SK-N-SH (cell line): ENCODE measurements around the gene SLC39A3. TPM values are rescaled to one million over a fixed set of nuclear protein-coding genes. Genes with fewer than 3 reads are reported as not detected.

ENCODE experiments used
- CTCF ChIA-PET: fragments of 300-600, 350-600 bp; formaldehyde crosslinking; extraction: SDS; loops from one replicate; lab custom pipeline; 2021; lab: Yijun Ruan, JAX
- POLR2A ChIA-PET: fragments of 350-600 bp; sonication (Branson Sonifier 250); formaldehyde crosslinking; extraction: SDS; loops from one replicate; lab custom pipeline; 2020; ENCODE audit warnings: antibody characterized with exemption, inconsistent platforms; lab: Yijun Ruan, JAX
- DNase-seq: peaks from one replicate; pipeline ENCODE4 v3.0.0; 2012
- H2AFZ ChIP-seq: fragments of 200-600 bp; sonication (generic); 2 replicates; pipeline ENCODE4 v1.8.1; 2016; ENCODE audit warnings: antibody characterized with exemption, mild to moderate bottlenecking, low read depth
- H3F3A ChIP-seq: fragments of 200-600 bp; sonication (generic); replicated peaks from 2 replicates; pipeline ENCODE3; 2016; ENCODE audit warnings: antibody characterized with exemption, mild to moderate bottlenecking; ENCODE audit not compliant: insufficient read depth
- H3K27ac ChIP-seq, 2 experiments: fragments of 200-500 bp in 1 of 2; fragments of 200-600 bp in 1 of 2; sonication (Bioruptor generic) in 1 of 2; sonication (generic), shearing (Covaris generic) in 1 of 2; 2 replicates each; pipeline versions ENCODE4 v1.5.1 to v1.6.1; 2014 to 2016; ENCODE audit warnings: low read depth in 2 of 2, inconsistent platforms in 1 of 2, low read length in 1 of 2, mild to moderate bottlenecking in 1 of 2, mixed read lengths in 1 of 2
- H3K27me3 ChIP-seq: fragments of 200-600 bp; sonication (generic), shearing (Covaris generic); 2 replicates; pipeline ENCODE4 v1.6.1; 2016; ENCODE audit warnings: mixed run types; ENCODE audit not compliant: insufficient read depth
- H3K36me3 ChIP-seq, 2 experiments: fragments of 200-500 bp in 1 of 2; fragments of 200-600 bp in 1 of 2; sonication (Bioruptor generic) in 1 of 2; sonication (generic) in 1 of 2; replicated peaks in 1 of 2; 2 replicates each; pipeline versions ENCODE3 to v1.5.1; 2014 to 2016; ENCODE audit warnings: low read length in 1 of 2, mild to moderate bottlenecking in 1 of 2; ENCODE audit not compliant: insufficient read depth in 2 of 2, control insufficient read depth in 1 of 2
- H3K4me1 ChIP-seq, 2 experiments: fragments of 200-500 bp in 1 of 2; fragments of 200-600 bp in 1 of 2; sonication (Bioruptor generic) in 1 of 2; sonication (generic), shearing (Covaris generic) in 1 of 2; 2 replicates each; pipeline versions ENCODE4 v1.5.1 to v1.6.1; 2014 to 2016; ENCODE audit warnings: low read depth in 1 of 2, low read length in 1 of 2, mixed run types in 1 of 2; ENCODE audit not compliant: insufficient read depth in 2 of 2, control insufficient read depth in 1 of 2
- H3K4me2 ChIP-seq: fragments of 200-600 bp; sonication (generic), shearing (Covaris generic); 2 replicates; pipeline ENCODE4 v1.6.1; 2017; ENCODE audit warnings: mixed run types
- H3K4me3 ChIP-seq, 2 experiments: fragments of 200-500 bp in 1 of 2; fragments of 200-600 bp in 1 of 2; sonication (Bioruptor generic) in 1 of 2; sonication (generic), shearing (Covaris generic) in 1 of 2; 2 replicates each; pipeline versions ENCODE4 v1.5.1 to v1.8.1; 2014 to 2016; ENCODE audit warnings: low read depth in 2 of 2, inconsistent platforms in 1 of 2, low read length in 1 of 2, mild to moderate bottlenecking in 1 of 2, mixed read lengths in 1 of 2, moderate library complexity in 1 of 2
- H3K79me2 ChIP-seq: fragments of 200-600 bp; sonication (generic); 2 replicates; pipeline ENCODE4 v1.8.1; 2017; ENCODE audit warnings: mild to moderate bottlenecking; ENCODE audit not compliant: insufficient read depth
- H3K9ac ChIP-seq: fragments of 200-600 bp; sonication (generic); 2 replicates; pipeline ENCODE4 v1.6.1; 2017; ENCODE audit warnings: mixed run types
- H3K9me2 ChIP-seq: fragments of 200-600 bp; sonication (generic); 2 replicates; pipeline ENCODE4 v1.6.1; 2017; ENCODE audit warnings: mixed run types
- H3K9me3 ChIP-seq: fragments of 200-600 bp; sonication (generic); 2 replicates; pipeline ENCODE4 v1.6.1; 2017; ENCODE audit warnings: mixed run types, mild to moderate bottlenecking, moderate library complexity
- H4K20me1 ChIP-seq: fragments of 200-600 bp; sonication (generic); 2 replicates; pipeline ENCODE4 v1.6.1; 2017; ENCODE audit warnings: mild to moderate bottlenecking, mixed run types; ENCODE audit not compliant: insufficient read depth
- EZH2phosphoT487 ChIP-seq: fragments of 200-600 bp; sonication (generic); IDR thresholded peaks from 2 replicates; pipeline ENCODE4 v1.6.1; 2017; ENCODE audit warnings: low read depth, mixed run types, mild to moderate bottlenecking, antibody characterized with exemption, moderate library complexity, borderline replicate concordance
- GABPA ChIP-seq: IDR thresholded peaks from 2 replicates; pipeline ENCODE4 v1.4.0; 2012; ENCODE audit warnings: low read depth, mild to moderate bottlenecking
- RAD21 ChIP-seq: IDR thresholded peaks from 2 replicates; pipeline ENCODE4 v1.6.1; 2012; ENCODE audit warnings: mild to moderate bottlenecking, low read length
- TAF1 ChIP-seq: IDR thresholded peaks from 2 replicates; pipeline ENCODE4 v1.6.1; 2012; ENCODE audit warnings: low read depth, mild to moderate bottlenecking, low read length, moderate library complexity, borderline replicate concordance
- TCF12 ChIP-seq: IDR thresholded peaks from 2 replicates; pipeline ENCODE4 v1.4.0; 2012
- WGBS: methylation state at CpG from one replicate; pipeline ENCODE4 v1.1.6; 2017; ENCODE audit warnings: low lambda C conversion rate; 5-methylcytosine and 5-hydroxymethylcytosine counted together
- polyA plus RNA-seq, 3 experiments: library from polyadenylated mRNA; depleted of rRNA; stranded (reverse); fragments of >200 nt; gene quantifications; 2 replicates each; pipeline ENCODE4 v1.2.3, GENCODE V29; 2012
- TF ChIP-seq, protein P1 (sequence below): IDR thresholded peaks from 2 replicates; pipeline ENCODE4 v1.6.1; 2012; ENCODE audit warnings: mild to moderate bottlenecking, low read depth, low read length, moderate library complexity
- TF ChIP-seq, protein P2 (sequence below): fragments of 150-350 bp; IDR thresholded peaks from 2 replicates; pipeline ENCODE4 v1.6.1; 2016; ENCODE audit warnings: mild to moderate bottlenecking, low read depth, low read length

The SLC39A3 gene
- polyA plus RNA-seq, 1 of the 3 experiments (the other 2 are of a cell fraction) = 45.2 TPM

DNA sequence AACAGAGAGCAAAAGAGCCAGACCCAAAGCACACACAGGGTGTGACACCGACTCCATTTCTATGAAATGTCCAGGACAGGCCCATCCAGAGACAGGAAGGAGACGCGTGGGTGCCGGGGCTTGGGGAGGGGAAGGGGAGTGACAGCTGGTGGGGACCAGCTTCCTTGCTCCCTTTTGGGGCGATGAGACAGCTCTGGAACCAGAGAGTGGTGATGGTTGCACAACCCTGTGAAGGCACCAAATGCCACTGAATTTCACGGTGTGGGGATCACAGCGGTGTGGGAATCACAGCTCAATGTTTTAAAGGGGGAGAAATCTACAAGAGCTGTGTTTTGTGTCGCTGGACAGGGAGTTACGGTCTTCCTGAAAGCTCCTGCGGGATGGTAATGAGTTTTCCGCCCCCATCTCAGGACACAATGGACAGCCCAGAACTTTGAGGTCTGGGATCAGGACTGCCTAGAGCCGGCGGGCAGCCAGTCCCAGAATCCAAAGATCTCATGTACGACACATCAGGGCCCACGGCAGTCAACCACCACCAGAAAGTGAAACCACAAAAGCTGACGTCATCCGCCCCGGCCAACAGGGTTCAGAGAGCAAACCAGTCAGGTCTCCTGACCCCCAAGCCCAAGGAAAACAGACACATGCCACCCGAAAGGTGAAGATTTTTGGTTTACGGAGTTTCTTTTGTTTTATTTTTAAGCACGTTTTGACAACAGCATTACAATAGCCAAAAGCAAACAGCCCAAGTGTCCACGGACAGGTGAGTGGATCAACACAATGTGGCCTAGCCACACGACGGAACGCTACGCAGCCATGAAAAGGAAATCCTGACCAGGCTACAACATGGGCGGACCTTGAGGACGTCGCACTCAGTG is 36.0 kb upstream of the SLC39A3 start:
- POLR2A ChIA-PET = no interaction called here
- WGBS = 92% methylated on average over 20 of the region's 29 CpGs
- no peak overlapping the region for H3K9ac ChIP-seq
- H3K4me2 ChIP-seq = no peak overlapping the region
- no peaks in the 10 kb centered on the region for H3K27me3 ChIP-seq
- CTCF ChIA-PET = interaction anchor here (1.3 kb wide), 1 partner anchor 127 kb away, joined by 3 read pairs; no protein-coding TSS in a partner anchor
- H3K79me2 ChIP-seq = peaks cover 87% of the 10 kb centered on the region
- no peaks in the 10 kb centered on the region for H3K9me3 ChIP-seq
- TF ChIP-seq, protein P1, sequence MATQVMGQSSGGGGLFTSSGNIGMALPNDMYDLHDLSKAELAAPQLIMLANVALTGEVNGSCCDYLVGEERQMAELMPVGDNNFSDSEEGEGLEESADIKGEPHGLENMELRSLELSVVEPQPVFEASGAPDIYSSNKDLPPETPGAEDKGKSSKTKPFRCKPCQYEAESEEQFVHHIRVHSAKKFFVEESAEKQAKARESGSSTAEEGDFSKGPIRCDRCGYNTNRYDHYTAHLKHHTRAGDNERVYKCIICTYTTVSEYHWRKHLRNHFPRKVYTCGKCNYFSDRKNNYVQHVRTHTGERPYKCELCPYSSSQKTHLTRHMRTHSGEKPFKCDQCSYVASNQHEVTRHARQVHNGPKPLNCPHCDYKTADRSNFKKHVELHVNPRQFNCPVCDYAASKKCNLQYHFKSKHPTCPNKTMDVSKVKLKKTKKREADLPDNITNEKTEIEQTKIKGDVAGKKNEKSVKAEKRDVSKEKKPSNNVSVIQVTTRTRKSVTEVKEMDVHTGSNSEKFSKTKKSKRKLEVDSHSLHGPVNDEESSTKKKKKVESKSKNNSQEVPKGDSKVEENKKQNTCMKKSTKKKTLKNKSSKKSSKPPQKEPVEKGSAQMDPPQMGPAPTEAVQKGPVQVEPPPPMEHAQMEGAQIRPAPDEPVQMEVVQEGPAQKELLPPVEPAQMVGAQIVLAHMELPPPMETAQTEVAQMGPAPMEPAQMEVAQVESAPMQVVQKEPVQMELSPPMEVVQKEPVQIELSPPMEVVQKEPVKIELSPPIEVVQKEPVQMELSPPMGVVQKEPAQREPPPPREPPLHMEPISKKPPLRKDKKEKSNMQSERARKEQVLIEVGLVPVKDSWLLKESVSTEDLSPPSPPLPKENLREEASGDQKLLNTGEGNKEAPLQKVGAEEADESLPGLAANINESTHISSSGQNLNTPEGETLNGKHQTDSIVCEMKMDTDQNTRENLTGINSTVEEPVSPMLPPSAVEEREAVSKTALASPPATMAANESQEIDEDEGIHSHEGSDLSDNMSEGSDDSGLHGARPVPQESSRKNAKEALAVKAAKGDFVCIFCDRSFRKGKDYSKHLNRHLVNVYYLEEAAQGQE = no peak
- no peak for TF ChIP-seq TAF1
- TF ChIP-seq RAD21 = no peak
- no peak for TF ChIP-seq GABPA
- TF ChIP-seq, protein P2, sequence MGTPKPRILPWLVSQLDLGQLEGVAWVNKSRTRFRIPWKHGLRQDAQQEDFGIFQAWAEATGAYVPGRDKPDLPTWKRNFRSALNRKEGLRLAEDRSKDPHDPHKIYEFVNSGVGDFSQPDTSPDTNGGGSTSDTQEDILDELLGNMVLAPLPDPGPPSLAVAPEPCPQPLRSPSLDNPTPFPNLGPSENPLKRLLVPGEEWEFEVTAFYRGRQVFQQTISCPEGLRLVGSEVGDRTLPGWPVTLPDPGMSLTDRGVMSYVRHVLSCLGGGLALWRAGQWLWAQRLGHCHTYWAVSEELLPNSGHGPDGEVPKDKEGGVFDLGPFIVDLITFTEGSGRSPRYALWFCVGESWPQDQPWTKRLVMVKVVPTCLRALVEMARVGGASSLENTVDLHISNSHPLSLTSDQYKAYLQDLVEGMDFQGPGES = no peak
- TF ChIP-seq TCF12 = no peak
- no peak for TF ChIP-seq EZH2phosphoT487
- H3K36me3 ChIP-seq = peaks cover 0 to 2% of the 10 kb centered on the region in 2 experiments
- no peaks in the 10 kb centered on the region; a peak in 1 of 4 replicates for H3K4me1 ChIP-seq
- H3F3A ChIP-seq = no peaks in the 10 kb centered on the region
- DNase-seq = no peak
- no peak overlapping the region for H3K4me3 ChIP-seq
- no peak overlapping the region for H2AFZ ChIP-seq
- H4K20me1 ChIP-seq = peaks cover 83% of the 10 kb centered on the region
- H3K27ac ChIP-seq = no peak overlapping the region
- no peaks in the 10 kb centered on the region for H3K9me2 ChIP-seq

DNA sequence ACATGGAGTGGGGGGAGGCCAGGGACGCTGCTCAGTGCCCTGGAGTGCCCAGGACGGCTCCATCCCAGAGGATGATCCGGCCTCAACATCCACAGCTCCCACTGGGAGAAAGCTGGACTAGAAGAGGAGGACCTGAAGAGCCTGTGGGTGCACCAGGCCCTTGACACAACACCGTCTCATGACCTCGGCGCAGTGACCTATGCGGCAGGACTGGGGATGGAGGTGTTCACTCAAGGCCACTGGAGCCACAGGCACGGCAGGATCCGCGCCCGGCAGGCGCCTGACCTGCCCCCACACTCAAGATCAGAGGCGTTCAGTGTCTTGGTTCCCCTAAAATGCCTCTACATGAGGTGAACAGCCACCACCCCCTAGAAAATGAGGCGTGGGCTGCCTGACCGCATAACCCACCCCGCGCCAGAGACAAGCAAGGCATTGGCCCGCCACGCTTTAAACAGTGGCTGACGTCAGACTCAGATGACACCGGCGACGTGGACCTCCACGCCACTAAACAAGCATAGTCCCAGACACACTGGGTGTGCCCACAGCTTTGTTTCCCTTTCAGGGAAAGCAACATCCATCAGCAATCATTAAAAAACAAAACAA is 35.2 kb upstream of the SLC39A3 start:
- no peak overlapping the region for H3K4me2 ChIP-seq
- no peak for TF ChIP-seq TCF12
- TF ChIP-seq, all 33 proteins: peak for 0
- Histone ChIP-seq H3K4me1 (no peaks in the 10 kb centered on the region), H4K20me1 (peaks cover 83% of the 10 kb centered on the region), H3K27me3 (no peaks in the 10 kb centered on the region), H3K4me3 (no peak overlapping the region), H3K36me3 (peaks cover 0 to 9% of the 10 kb centered on the region in 2 experiments), H3K27ac (no peak overlapping the region), H3K9me2 (no peaks in the 10 kb centered on the region), H3K79me2 (peaks cover 87% of the 10 kb centered on the region), H3K9me3 (no peaks in the 10 kb centered on the region), H2AFZ (no peak overlapping the region), H3F3A (no peaks in the 10 kb centered on the region), H3K9ac (no peak overlapping the region)
- DNase-seq = no peak
- ChIA-PET CTCF (no interaction called here), POLR2A (no interaction called here)
- 87% methylated on average over 15 of the region's 24 CpGs for WGBS
